Activated CD4-positive, alpha-beta T cell treated with anti-CD3 and anti-CD28 coated beads for 36 hours (primary cell): ENCODE results near the gene TRDN. TPM values are rescaled to one million over a fixed set of nuclear protein-coding genes. Genes with fewer than 3 reads are reported as not detected.

ENCODE experiments used
- ATAC-seq: fragments of 200-7000 bp; cut with Tn5 transposase; one replicate; pipeline ENCODE4 v1.10.0; 2021; ENCODE audit warnings: mild to moderate bottlenecking, moderate library complexity
- CTCF ChIA-PET: fragments of 350-600 bp; sonication (Branson Sonifier 250); formaldehyde crosslinking; loops from one replicate; lab custom pipeline; 2021; ENCODE audit warnings: antibody characterized with exemption; lab: Charles Lee
- POLR2A ChIA-PET: fragments of 350-600 bp; sonication (Branson Sonifier 250); formaldehyde crosslinking; loops from one replicate; lab custom pipeline; 2021; ENCODE audit warnings: antibody characterized with exemption, inconsistent platforms; lab: Charles Lee
- DNase-seq: peaks from one replicate; pipeline ENCODE4 v3.0.0-alpha.2; 2020
- H3K27ac Mint-ChIP-seq: one replicate; pipeline ENCODE4 v1.8.0; 2021; ENCODE audit warnings: mixed read lengths
- H3K27me3 Mint-ChIP-seq: one replicate; pipeline ENCODE4 v1.8.0; 2021; ENCODE audit warnings: mixed read lengths
- H3K36me3 Mint-ChIP-seq: one replicate; pipeline ENCODE4 v1.8.0; 2021; ENCODE audit warnings: low read depth, mixed read lengths
- H3K4me1 Mint-ChIP-seq: one replicate; pipeline ENCODE4 v1.8.0; 2021; ENCODE audit warnings: mixed read lengths
- H3K4me3 Mint-ChIP-seq: one replicate; pipeline ENCODE4 v1.8.0; 2021; ENCODE audit warnings: mild to moderate bottlenecking, moderate library complexity, mixed read lengths
- H3K9me3 Mint-ChIP-seq: one replicate; pipeline ENCODE4 v1.8.0; 2021; ENCODE audit warnings: low read depth, mixed read lengths
- intact Hi-C, 2 experiments: fragments of 100-400 bp; cut with DNase I in 1 of 2; cut with micrococcal nuclease in 1 of 2; formaldehyde crosslinking; loops; one replicate each; pipeline versions ENCODE4 v1.14.2 to v1.15.1; 2022 to 2024; cut with DNase I, micrococcal nuclease
- total RNA-seq, 2 experiments: library from RNA; stranded (reverse); gene quantifications; one replicate each; pipeline ENCODE4 v1.2.3, GENCODE V29; 2021

The TRDN gene
- total RNA-seq, 2 experiments from 2014 or later: not detected

GRCh38 chr6:123524781-123525180 lies 112.0 kb downstream of the TRDN start:
- Mint-ChIP-seq H3K4me1 (no peaks in the 10 kb centered on the region), H3K9me3 (no peaks in the 10 kb centered on the region), H3K27ac (no peak overlapping the region), H3K27me3 (no peaks in the 10 kb centered on the region), H3K36me3 (no peaks in the 10 kb centered on the region), H3K4me3 (no peak overlapping the region)
- ChIA-PET POLR2A (no interaction called here), CTCF (no interaction called here)
- ATAC-seq (no peak), DNase-seq (no peak)
- intact Hi-C loops: no loop called here

- H3K4me1 Mint-ChIP-seq: no peaks in the 10 kb centered on the region
- peaks cover 2% of the 10 kb centered on the region for H3K9me3 Mint-ChIP-seq
- no peak for ATAC-seq
Measured at GRCh38 chr6:123520217-123520616, 116.5 kb downstream of the TRDN start.

GRCh38 chr6:123519189-123519505 lies 117.6 kb downstream of the TRDN start:
- ATAC-seq: no peak
- no peaks in the 10 kb centered on the region for H3K36me3 Mint-ChIP-seq
- POLR2A ChIA-PET: no interaction called here
- intact Hi-C loops: no loop called here
- H3K27ac Mint-ChIP-seq: no peak overlapping the region
- no peak overlapping the region for H3K4me3 Mint-ChIP-seq
- CTCF ChIA-PET: interaction anchor here (0.6 kb wide), 1 partner anchor 1279 kb away, joined by 3 read pairs; no protein-coding TSS in a partner anchor
- DNase-seq: no peak
- peaks cover 2% of the 10 kb centered on the region for H3K9me3 Mint-ChIP-seq
- no peaks in the 10 kb centered on the region for H3K4me1 Mint-ChIP-seq
- H3K27me3 Mint-ChIP-seq: no peaks in the 10 kb centered on the region

More at GRCh38 chr6:123520217-123520616, 116.5 kb downstream of the TRDN start:
- Mint-ChIP-seq H3K27ac (no peak overlapping the region), H3K4me3 (no peak overlapping the region), H3K36me3 (no peaks in the 10 kb centered on the region), H3K27me3 (no peaks in the 10 kb centered on the region)
- CTCF ChIA-PET: interaction anchor here (0.6 kb wide), 1 partner anchor 79 kb away, joined by 4 read pairs; no protein-coding TSS in a partner anchor
- DNase-seq: no peak
- POLR2A ChIA-PET: no interaction called here
- intact Hi-C loops: no loop called here

DNA sequence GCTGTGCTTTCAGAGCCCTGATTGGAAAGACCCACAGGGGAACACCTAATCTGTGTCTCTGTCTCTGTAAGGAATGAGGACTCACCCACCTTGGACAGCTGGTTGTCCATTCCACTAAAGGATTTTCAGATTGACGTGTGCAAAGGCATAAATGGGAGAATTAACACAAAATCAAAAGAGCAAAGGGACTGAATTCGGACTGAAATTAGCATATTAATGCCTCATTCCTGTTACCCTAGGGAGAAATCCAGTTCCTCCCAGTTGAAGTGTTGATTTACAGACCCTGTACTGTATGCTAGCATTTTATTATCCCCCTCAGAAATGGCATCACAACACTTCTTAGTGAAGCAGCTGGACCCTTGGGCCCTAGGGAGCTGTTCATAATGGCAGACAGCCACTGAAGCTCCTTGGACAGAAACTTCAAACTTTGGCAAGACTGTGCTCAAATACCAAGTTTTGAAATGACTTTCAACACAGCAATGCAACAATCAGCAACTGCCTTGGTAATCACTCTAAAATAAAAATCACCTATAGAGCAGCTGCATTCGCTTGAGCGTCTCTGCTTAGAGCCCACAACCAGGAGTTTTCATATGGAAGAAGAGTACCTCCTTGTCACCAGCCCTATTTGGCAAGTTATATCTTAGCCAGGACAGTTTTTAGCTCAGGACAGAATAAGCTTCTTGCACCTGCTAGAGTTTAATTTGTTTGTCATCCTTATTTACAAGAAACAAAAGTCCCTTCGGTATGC lies 118.1 kb downstream of the TRDN start:
- no peak for ATAC-seq
- Mint-ChIP-seq H3K27ac (no peak overlapping the region), H3K4me1 (no peaks in the 10 kb centered on the region), H3K27me3 (no peaks in the 10 kb centered on the region), H3K9me3 (peaks cover 2% of the 10 kb centered on the region), H3K36me3 (no peaks in the 10 kb centered on the region), H3K4me3 (no peak overlapping the region)
- CTCF ChIA-PET: interaction anchor here (0.6 to 0.8 kb wide), 2 partner anchors 67 to 1280 kb away, joined by 3 read pairs; no protein-coding TSS in a partner anchor
- DNase-seq: no peak
- POLR2A ChIA-PET: no interaction called here
- intact Hi-C loops: no loop called here

GRCh38 chr6:123515715-123516114 lies 121.0 kb downstream of the TRDN start:
- ATAC-seq: no peak
- CTCF ChIA-PET: no interaction called here
- H3K4me1 Mint-ChIP-seq: no peaks in the 10 kb centered on the region

GRCh38 chr6:123509112-123509511 lies 127.6 kb downstream of the TRDN start:
- Mint-ChIP-seq H3K27me3 (no peaks in the 10 kb centered on the region), H3K36me3 (no peaks in the 10 kb centered on the region), H3K9me3 (peaks cover 2% of the 10 kb centered on the region), H3K4me1 (no peaks in the 10 kb centered on the region), H3K27ac (no peak overlapping the region), H3K4me3 (no peak overlapping the region)
- DNase-seq (no peak), ATAC-seq (no peak)
- intact Hi-C loops: no loop called here
- ChIA-PET CTCF (no interaction called here), POLR2A (no interaction called here)

More at GRCh38 chr6:123515715-123516114, 121.0 kb downstream of the TRDN start:
- no peak for DNase-seq
- Mint-ChIP-seq H3K27me3 (no peaks in the 10 kb centered on the region), H3K9me3 (peaks cover 4% of the 10 kb centered on the region), H3K36me3 (no peaks in the 10 kb centered on the region), H3K4me3 (no peak overlapping the region), H3K27ac (no peak overlapping the region)
- POLR2A ChIA-PET: no interaction called here
- intact Hi-C loops: no loop called here

DNA sequence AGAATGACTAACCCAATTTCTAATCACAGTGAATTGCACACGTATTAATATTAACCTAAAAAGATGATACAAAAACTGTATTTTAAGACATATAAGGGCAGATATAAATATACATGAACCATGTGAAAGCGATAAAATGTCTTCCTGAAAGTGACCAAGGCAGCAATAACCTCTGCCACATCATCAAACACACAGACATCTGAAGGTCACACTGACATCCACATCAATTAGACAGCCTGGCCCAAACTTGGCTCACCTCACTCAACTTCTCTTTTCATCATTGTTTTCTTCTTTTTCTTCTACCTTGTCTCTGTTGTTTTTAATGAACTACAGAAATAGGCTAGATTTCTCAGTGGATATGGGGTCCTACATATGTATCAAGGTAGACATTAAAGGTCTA lies 128.5 kb downstream of the TRDN start:
- no peak overlapping the region for H3K4me3 Mint-ChIP-seq
- CTCF ChIA-PET: no interaction called here

DNA sequence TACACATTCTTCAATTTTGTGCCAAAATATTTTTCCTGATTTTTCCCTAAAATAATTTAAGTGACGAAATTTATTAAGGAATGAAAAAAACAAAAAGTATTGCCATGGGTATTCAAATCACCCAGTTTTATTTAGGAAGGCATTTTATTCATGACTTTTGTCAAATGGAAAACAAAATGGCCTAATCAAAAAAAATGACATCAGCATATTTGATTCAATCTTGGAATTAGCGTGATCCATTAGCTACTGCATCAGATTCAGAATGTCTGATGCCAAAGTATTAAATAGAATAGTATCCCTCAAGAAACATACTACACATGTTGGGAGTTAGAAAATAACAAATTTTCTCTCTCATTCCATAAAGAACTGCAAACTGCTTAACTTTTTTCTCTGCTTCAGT lies 129.2 kb downstream of the TRDN start:
- no peak for DNase-seq
- Mint-ChIP-seq H3K4me3 (no peak overlapping the region), H3K36me3 (no peaks in the 10 kb centered on the region), H3K27me3 (no peaks in the 10 kb centered on the region), H3K27ac (no peak overlapping the region), H3K4me1 (no peaks in the 10 kb centered on the region), H3K9me3 (peaks cover 2% of the 10 kb centered on the region)
- no peak for ATAC-seq
- ChIA-PET CTCF (no interaction called here), POLR2A (no interaction called here)
- intact Hi-C loops: no loop called here

More for the DNA sequence above, 128.5 kb downstream of the TRDN start:
- intact Hi-C loops: no loop called here
- H3K36me3 Mint-ChIP-seq: no peaks in the 10 kb centered on the region
- H3K27me3 Mint-ChIP-seq: no peaks in the 10 kb centered on the region
- H3K9me3 Mint-ChIP-seq: peaks cover 2% of the 10 kb centered on the region
- H3K27ac Mint-ChIP-seq: no peak overlapping the region
- POLR2A ChIA-PET: no interaction called here
- no peak for ATAC-seq
- H3K4me1 Mint-ChIP-seq: no peaks in the 10 kb centered on the region
- DNase-seq: no peak

- no peaks in the 10 kb centered on the region for H3K9me3 Mint-ChIP-seq
- H3K4me1 Mint-ChIP-seq: no peaks in the 10 kb centered on the region
- ChIA-PET CTCF (no interaction called here), POLR2A (no interaction called here)
- no peak overlapping the region for H3K4me3 Mint-ChIP-seq
- H3K36me3 Mint-ChIP-seq: no peaks in the 10 kb centered on the region
- DNase-seq: no peak
- no peaks in the 10 kb centered on the region for H3K27me3 Mint-ChIP-seq
- intact Hi-C loops: no loop called here
- no peak overlapping the region for H3K27ac Mint-ChIP-seq
- no peak for ATAC-seq
Measured at GRCh38 chr6:123503619-123504018, 133.1 kb downstream of the TRDN start.

- no peaks in the 10 kb centered on the region for H3K36me3 Mint-ChIP-seq
- H3K4me1 Mint-ChIP-seq: no peaks in the 10 kb centered on the region
- CTCF ChIA-PET: no interaction called here
- intact Hi-C loops: no loop called here
- no peak overlapping the region for H3K4me3 Mint-ChIP-seq
- no peaks in the 10 kb centered on the region for H3K27me3 Mint-ChIP-seq
- DNase-seq (no peak), ATAC-seq (no peak)
- POLR2A ChIA-PET: no interaction called here
- no peak overlapping the region for H3K27ac Mint-ChIP-seq
- H3K9me3 Mint-ChIP-seq: no peaks in the 10 kb centered on the region
Measured at GRCh38 chr6:123497025-123497424, 139.7 kb downstream of the TRDN start.

DNA sequence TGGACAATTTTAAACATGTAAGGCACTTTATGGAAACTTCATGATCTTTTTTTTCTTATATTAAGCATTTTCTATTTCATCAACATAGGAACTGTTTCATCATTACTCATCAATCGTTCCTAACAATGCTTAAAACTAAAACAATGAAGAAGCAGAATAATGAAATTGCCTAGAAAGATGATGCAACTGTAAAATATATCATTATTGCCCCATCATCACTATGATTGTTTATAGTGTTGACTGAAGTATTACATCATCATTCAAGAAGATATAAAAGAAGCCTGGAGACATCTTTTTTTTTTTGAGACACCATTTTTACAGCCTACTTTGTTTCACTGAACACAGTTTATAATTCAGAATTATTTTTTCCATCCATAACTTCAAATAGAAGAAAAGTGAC lies 147.2 kb downstream of the TRDN start:
- Mint-ChIP-seq H3K9me3 (no peaks in the 10 kb centered on the region), H3K4me3 (no peak overlapping the region), H3K4me1 (no peaks in the 10 kb centered on the region), H3K36me3 (no peaks in the 10 kb centered on the region), H3K27me3 (no peaks in the 10 kb centered on the region), H3K27ac (no peak overlapping the region)
- no peak for DNase-seq
- CTCF ChIA-PET: no interaction called here
- POLR2A ChIA-PET: no interaction called here
- ATAC-seq: no peak
- intact Hi-C loops: no loop called here

DNA sequence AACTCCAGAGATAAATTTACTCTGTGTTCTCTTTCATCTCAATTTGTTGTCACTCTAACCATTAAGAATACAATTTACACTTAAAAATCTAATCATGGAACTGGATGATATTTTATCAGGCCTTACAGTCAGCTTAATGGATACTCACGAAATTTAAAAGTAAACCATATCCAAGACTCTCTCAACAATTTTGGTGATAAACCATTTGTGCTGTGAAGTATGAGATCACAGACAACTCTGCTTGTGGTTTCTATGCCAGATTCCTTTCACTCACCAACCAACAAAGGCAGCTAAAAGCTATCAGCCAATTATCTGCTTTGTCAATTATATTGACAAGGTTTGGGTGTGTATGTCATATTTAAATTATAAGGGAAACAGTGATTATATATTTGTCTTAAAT lies 155.8 kb downstream of the TRDN start:
- ChIA-PET CTCF (no interaction called here), POLR2A (no interaction called here)
- no peaks in the 10 kb centered on the region for H3K36me3 Mint-ChIP-seq

More for the DNA sequence above, 155.8 kb downstream of the TRDN start:
- H3K27ac Mint-ChIP-seq: no peak overlapping the region
- ATAC-seq: no peak
- no peaks in the 10 kb centered on the region for H3K4me1 Mint-ChIP-seq
- no peaks in the 10 kb centered on the region for H3K27me3 Mint-ChIP-seq
- no peak overlapping the region for H3K4me3 Mint-ChIP-seq
- DNase-seq: no peak
- intact Hi-C loops: no loop called here
- H3K9me3 Mint-ChIP-seq: no peaks in the 10 kb centered on the region
